H9 (cell line): ENCODE results near the gene TAGLN3. TPM values are rescaled to one million over a fixed set of nuclear protein-coding genes. Genes with fewer than 3 reads are reported as not detected.

ENCODE experiments used
- DNase-seq: peaks from one replicate; pipeline ENCODE4 v3.0.0-alpha.2; 2017
- H2AFZ ChIP-seq: one replicate; pipeline ENCODE4 v1.6.1; 2013; ENCODE audit warnings: mild to moderate bottlenecking, low read length, control low read depth, moderate library complexity
- H2AK5ac ChIP-seq: 2 replicates; pipeline ENCODE4 v1.6.1; 2013; ENCODE audit warnings: low read length, control low read depth, mixed read lengths; ENCODE audit not compliant: insufficient read length
- H2BK120ac ChIP-seq: one replicate; pipeline ENCODE4 v1.6.1; 2013; ENCODE audit warnings: low read depth, mild to moderate bottlenecking, low read length, control low read depth, inconsistent platforms; ENCODE audit not compliant: poor library complexity, severe bottlenecking
- H2BK12ac ChIP-seq: 2 replicates; pipeline ENCODE4 v1.6.1; 2013; ENCODE audit warnings: low read length, control low read depth, mixed read lengths, low read depth; ENCODE audit not compliant: insufficient read length
- H2BK15ac ChIP-seq: 2 replicates; pipeline ENCODE4 v1.6.1; 2013; ENCODE audit warnings: low read depth, low read length, control low read depth
- H2BK20ac ChIP-seq: one replicate; pipeline ENCODE4 v1.6.1; 2013; ENCODE audit warnings: low read depth, mild to moderate bottlenecking, low read length, control low read depth, inconsistent platforms; ENCODE audit not compliant: poor library complexity, severe bottlenecking
- H2BK5ac ChIP-seq: 2 replicates; pipeline ENCODE4 v1.6.1; 2013; ENCODE audit warnings: low read length, control low read depth, mixed read lengths; ENCODE audit not compliant: insufficient read length
- H3K14ac ChIP-seq: 2 replicates; pipeline ENCODE4 v1.6.1; 2013; ENCODE audit warnings: low read length, control low read depth; ENCODE audit not compliant: insufficient read depth
- H3K18ac ChIP-seq: 2 replicates; pipeline ENCODE4 v1.6.1; 2013; ENCODE audit warnings: low read depth, mild to moderate bottlenecking, mixed read lengths, low read length, control low read depth; ENCODE audit not compliant: insufficient read length
- H3K23ac ChIP-seq: 2 replicates; pipeline ENCODE4 v1.6.1; 2013; ENCODE audit warnings: low read length, control low read depth, mixed read lengths, low read depth; ENCODE audit not compliant: insufficient read length
- H3K23me2 ChIP-seq: 2 replicates; pipeline ENCODE4 v1.6.1; 2013; ENCODE audit warnings: low read depth, mild to moderate bottlenecking, mixed read lengths, low read length, control low read depth; ENCODE audit not compliant: insufficient read length, poor library complexity, severe bottlenecking
- H3K27ac ChIP-seq: 2 replicates; pipeline ENCODE4 v1.5.1; 2013; ENCODE audit warnings: low read length, control low read depth, mixed read lengths, low read depth; ENCODE audit not compliant: insufficient read length
- H3K27me3 ChIP-seq: 2 replicates; pipeline ENCODE4 v1.6.1; 2013; ENCODE audit warnings: low read length, control low read depth, inconsistent platforms; ENCODE audit not compliant: insufficient read depth
- H3K4ac ChIP-seq: 2 replicates; pipeline ENCODE4 v1.6.1; 2013; ENCODE audit warnings: low read depth, mild to moderate bottlenecking, control low read depth, inconsistent platforms, low read length, moderate library complexity
- H3K4me1 ChIP-seq: 2 replicates; pipeline ENCODE4 v1.6.1; 2013; ENCODE audit warnings: low read length, control low read depth, inconsistent platforms; ENCODE audit not compliant: insufficient read depth
- H3K4me2 ChIP-seq: 2 replicates; pipeline ENCODE4 v1.6.1; 2013; ENCODE audit warnings: low read length, control low read depth, mixed read lengths; ENCODE audit not compliant: insufficient read length, insufficient read depth
- H3K56ac ChIP-seq: 2 replicates; pipeline ENCODE4 v1.6.1; 2013; ENCODE audit warnings: low read depth, mild to moderate bottlenecking, mixed read lengths, low read length, control low read depth; ENCODE audit not compliant: insufficient read length
- H3K79me1 ChIP-seq: 2 replicates; pipeline ENCODE4 v1.6.1; 2013; ENCODE audit warnings: low read depth, mild to moderate bottlenecking, moderate library complexity, low read length, control low read depth, inconsistent platforms; ENCODE audit not compliant: insufficient read depth, poor library complexity, severe bottlenecking
- H3K79me2 ChIP-seq: 2 replicates; pipeline ENCODE4 v1.6.1; 2013; ENCODE audit warnings: low read length, control low read depth, inconsistent platforms; ENCODE audit not compliant: insufficient read depth
- H3K9ac ChIP-seq: 2 replicates; pipeline ENCODE4 v1.6.1; 2013; ENCODE audit warnings: low read length, control low read depth, mixed read lengths; ENCODE audit not compliant: insufficient read length; ENCODE audit errors: extremely low read depth
- H3K9me3 ChIP-seq: one replicate; pipeline ENCODE4 v1.6.1; 2013; ENCODE audit warnings: low read depth, low read length, inconsistent platforms; ENCODE audit not compliant: control insufficient read depth
- H3T11ph ChIP-seq: one replicate; pipeline ENCODE4 v1.6.1; 2013; ENCODE audit warnings: mild to moderate bottlenecking, low read length, control low read depth, inconsistent platforms
- H4K20me1 ChIP-seq: one replicate; pipeline ENCODE4 v1.6.1; 2013; ENCODE audit not compliant: control insufficient read depth, insufficient read length, insufficient read depth
- H4K5ac ChIP-seq: 2 replicates; pipeline ENCODE4 v1.6.1; 2013; ENCODE audit warnings: low read depth, mild to moderate bottlenecking, mixed read lengths, low read length, control low read depth; ENCODE audit not compliant: insufficient read length
- H4K8ac ChIP-seq: replicated peaks from 2 replicates; pipeline ENCODE4 v1.6.1; 2013; ENCODE audit warnings: low read length, control low read depth, mixed read lengths, low read depth; ENCODE audit not compliant: insufficient read length
- H4K91ac ChIP-seq: 2 replicates; pipeline ENCODE4 v1.6.1; 2013; ENCODE audit warnings: low read depth, mild to moderate bottlenecking, moderate library complexity, mixed read lengths, low read length, control low read depth; ENCODE audit not compliant: insufficient read length
- H3K27ac Mint-ChIP-seq, 3 experiments: 2 replicates in 2 of 3; 3 replicates in 1 of 3; pipeline ENCODE4 v1.8.0; 2020 to 2021; ENCODE audit warnings: mixed read lengths in 3 of 3, mild to moderate bottlenecking in 1 of 3, moderate library complexity in 1 of 3
- H3K27me3 Mint-ChIP-seq: 2 replicates; pipeline ENCODE4 v1.8.0; 2021; ENCODE audit warnings: low read depth, mild to moderate bottlenecking, moderate library complexity, mixed read lengths
- H3K36me3 Mint-ChIP-seq, 3 experiments: 2 replicates in 2 of 3; 3 replicates in 1 of 3; pipeline ENCODE4 v1.8.0; 2020 to 2021; ENCODE audit warnings: low read depth in 3 of 3, mixed read lengths in 3 of 3; ENCODE audit not compliant: insufficient read depth in 1 of 3
- H3K4me1 Mint-ChIP-seq, 2 experiments: 2 replicates each; pipeline ENCODE4 v1.8.0; 2020; ENCODE audit warnings: mixed read lengths in 2 of 2
- H3K4me3 Mint-ChIP-seq, 2 experiments: 2 replicates in 1 of 2; 3 replicates in 1 of 2; pipeline ENCODE4 v1.8.0; 2020 to 2021; ENCODE audit warnings: mild to moderate bottlenecking in 2 of 2, mixed read lengths in 2 of 2, moderate library complexity in 1 of 2
- H3K9me3 Mint-ChIP-seq, 2 experiments: 2 replicates in 1 of 2; 3 replicates in 1 of 2; pipeline ENCODE4 v1.8.0; 2020; ENCODE audit warnings: mild to moderate bottlenecking in 2 of 2, mixed read lengths in 2 of 2, moderate library complexity in 1 of 2
- CTCF ChIP-seq: fragments of 200-600 bp; sonication (generic); conservative IDR thresholded peaks from 3 replicates; pipeline ENCODE4 v1.8.0; 2021; ENCODE audit warnings: antibody characterized with exemption, mild to moderate bottlenecking
- WGBS: extraction: QIAGEN DNeasy Blood & Tissue Kit; methylation state at CpG from one replicate; pipeline ENCODE4 v1.1.7; 2013; ENCODE audit warnings: missing lambda C conversion rate, low lambda C conversion rate, mixed read lengths; ENCODE audit not compliant: insufficient read length; ENCODE audit errors: extremely low coverage; 5-methylcytosine and 5-hydroxymethylcytosine counted together
- total RNA-seq: library from RNA; stranded (reverse); gene quantifications from 2 replicates; pipeline ENCODE4 v1.2.1, GENCODE V29; 2021

TAGLN3 gene
- total RNA-seq, 1 experiment from 2014 or later: 6.4 TPM

- Histone ChIP-seq H2BK20ac (no peak overlapping the region), H2BK12ac (no peak overlapping the region), H3K27ac (no peak overlapping the region), H3K56ac (no peak overlapping the region), H3K9me3 (no peaks in the 10 kb centered on the region), H3K18ac (no peak overlapping the region), H3K4ac (no peak overlapping the region), H3K23ac (no peak overlapping the region), H3K14ac (no peak overlapping the region), H3K79me1 (no peaks in the 10 kb centered on the region), H2AFZ (no peak overlapping the region), H4K20me1 (no peaks in the 10 kb centered on the region), H2BK5ac (no peak overlapping the region), H2BK120ac (no peak overlapping the region), H3K4me1 (0 out of 2 replicates have a peak, but pooled peaks cover 7% of the 10 kb centered on the region), H4K8ac (no peak overlapping the region), H3K23me2 (peaks cover 7% of the 10 kb centered on the region), H3K9ac (no peak overlapping the region), H2AK5ac (no peak overlapping the region), H3K79me2 (no peaks in the 10 kb centered on the region), H4K91ac (no peak overlapping the region), H3T11ph (no peak overlapping the region), H4K5ac (no peak overlapping the region), H3K4me2 (no peak overlapping the region), H3K27me3 (no peaks in the 10 kb centered on the region), H2BK15ac (no peak overlapping the region)
- no peak for DNase-seq
- H3K9me3 Mint-ChIP-seq: no peaks in the 10 kb centered on the region
- no peak overlapping the region for H3K4me3 Mint-ChIP-seq
- H3K36me3 Mint-ChIP-seq: peaks cover 0 to 12% (median 5%) of the 10 kb centered on the region in 3 experiments; a peak in 4 of 7 replicates
- no CpG with 5 or more reads among the region's 2 CpGs for WGBS
- peaks cover 29 to 48% of the 10 kb centered on the region in 2 experiments for H3K4me1 Mint-ChIP-seq
- TF ChIP-seq CTCF: no peak
- peaks cover 9% of the 10 kb centered on the region for H3K27me3 Mint-ChIP-seq
- no peak overlapping the region for H3K27ac Mint-ChIP-seq
Measured at GRCh38 chr3:112004187-112004586, 5.5 kb downstream of the TAGLN3 start.
